Measurements from ENCODE around the gene TLL2.

DNA sequence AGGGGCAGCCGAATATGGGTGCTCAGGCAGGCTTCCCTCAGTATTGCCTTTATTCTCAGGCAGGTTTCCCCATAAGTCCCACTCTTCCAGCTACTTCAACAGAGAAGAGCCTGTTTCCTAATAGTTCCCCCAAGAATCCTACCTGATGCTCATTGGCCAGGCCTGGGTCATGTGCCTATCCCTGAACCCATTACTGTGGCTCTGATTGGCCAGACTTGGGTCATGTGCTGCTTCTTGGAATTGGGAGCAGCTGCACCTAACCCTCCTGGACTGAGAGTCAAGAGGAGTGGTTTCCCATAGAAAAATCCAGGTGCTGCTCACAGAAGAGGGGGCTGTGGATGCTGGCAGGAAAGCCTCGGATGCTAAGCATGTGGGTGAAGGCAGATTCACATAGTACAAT lies 176.6 kb downstream of the TLL2 start:
- no peak for TF ChIP-seq POLR2A (IDR thresholded peaks at IDR 0.05)
- TF ChIP-seq, protein P1, sequence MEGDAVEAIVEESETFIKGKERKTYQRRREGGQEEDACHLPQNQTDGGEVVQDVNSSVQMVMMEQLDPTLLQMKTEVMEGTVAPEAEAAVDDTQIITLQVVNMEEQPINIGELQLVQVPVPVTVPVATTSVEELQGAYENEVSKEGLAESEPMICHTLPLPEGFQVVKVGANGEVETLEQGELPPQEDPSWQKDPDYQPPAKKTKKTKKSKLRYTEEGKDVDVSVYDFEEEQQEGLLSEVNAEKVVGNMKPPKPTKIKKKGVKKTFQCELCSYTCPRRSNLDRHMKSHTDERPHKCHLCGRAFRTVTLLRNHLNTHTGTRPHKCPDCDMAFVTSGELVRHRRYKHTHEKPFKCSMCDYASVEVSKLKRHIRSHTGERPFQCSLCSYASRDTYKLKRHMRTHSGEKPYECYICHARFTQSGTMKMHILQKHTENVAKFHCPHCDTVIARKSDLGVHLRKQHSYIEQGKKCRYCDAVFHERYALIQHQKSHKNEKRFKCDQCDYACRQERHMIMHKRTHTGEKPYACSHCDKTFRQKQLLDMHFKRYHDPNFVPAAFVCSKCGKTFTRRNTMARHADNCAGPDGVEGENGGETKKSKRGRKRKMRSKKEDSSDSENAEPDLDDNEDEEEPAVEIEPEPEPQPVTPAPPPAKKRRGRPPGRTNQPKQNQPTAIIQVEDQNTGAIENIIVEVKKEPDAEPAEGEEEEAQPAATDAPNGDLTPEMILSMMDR (IDR thresholded peaks at IDR 0.05), result no peak
